GM19035 (cell line): ENCODE measurements around the gene ATG101.
A peak's percentile ranks its signal among the peaks of the same experiment; 100 is the strongest.

Source experiments
- ATAC-seq: cut with Tn5 transposase; IDR thresholded peaks from one replicate; pipeline ENCODE4 v1.9.1; 2021; ENCODE audit not compliant: unreplicated experiment

The ATG101 gene

DNA sequence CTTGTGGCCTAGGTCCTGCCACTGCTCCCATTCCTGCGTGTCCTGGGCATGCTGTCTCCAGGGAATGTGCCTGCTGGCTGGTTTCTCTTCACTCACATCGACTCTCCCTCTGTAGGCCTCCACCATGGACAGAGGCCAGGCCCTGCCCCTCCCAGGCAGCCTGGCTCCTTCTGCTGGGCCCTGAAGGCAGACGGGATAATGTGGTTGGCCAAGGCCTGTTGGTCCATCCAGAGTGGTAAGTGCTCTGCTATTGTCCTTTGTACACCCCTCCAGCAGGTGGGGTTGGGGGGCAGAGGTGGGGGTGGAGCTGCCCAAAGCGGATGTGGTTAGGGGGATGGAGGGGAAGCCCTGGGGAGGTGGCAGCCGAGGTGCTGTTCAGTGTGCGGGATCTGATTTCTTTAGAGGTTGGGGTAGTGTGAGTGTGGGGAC, 28.1 kb upstream of the ATG101 start:
- ATAC-seq = no peak

GRCh38 chr12:52042706-52043385, 26.9 kb upstream of the ATG101 start:
- no peak for ATAC-seq

DNA sequence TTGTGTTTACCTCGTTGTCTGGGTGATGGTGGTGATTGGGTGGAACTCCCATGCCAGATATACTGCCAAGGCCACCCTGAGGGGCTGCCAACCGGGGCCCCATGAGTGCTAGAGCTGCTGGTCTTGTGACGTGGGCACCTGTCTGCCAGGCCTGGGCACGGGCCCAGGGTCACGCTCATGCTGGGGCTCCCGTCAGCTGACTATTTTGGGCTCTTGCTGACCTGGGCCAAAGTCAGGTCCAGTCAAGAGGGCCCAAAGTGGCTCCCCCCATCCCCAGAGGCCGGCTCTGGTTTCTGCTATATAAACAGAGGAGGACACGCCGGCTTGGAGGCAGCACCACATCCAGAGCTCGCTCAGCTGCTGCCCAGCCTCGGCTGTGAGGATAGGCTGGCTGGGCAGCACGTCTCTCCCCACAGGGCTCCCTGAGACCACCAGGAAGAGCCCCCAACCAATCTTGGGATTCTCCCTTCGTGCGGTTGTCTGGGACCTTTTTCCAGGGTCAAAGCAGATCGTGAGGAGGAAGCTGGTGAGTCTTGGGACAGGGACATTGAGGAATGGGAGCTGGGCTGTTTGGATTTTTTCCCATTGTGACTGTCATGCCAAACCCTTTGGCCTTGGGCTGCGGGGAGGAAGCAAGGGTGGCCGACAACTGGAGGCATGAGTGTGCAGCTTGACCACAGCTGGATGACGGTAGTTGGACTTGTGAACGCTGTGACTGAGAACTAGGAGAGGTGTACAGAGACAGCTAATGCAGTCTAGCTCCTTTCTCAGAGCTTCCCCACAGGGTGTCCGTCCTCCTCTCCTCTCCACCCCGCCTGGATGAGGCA, 26.2 kb upstream of the ATG101 start:
- ATAC-seq = no peak

- ATAC-seq = no peak
Measured at GRCh38 chr12:52044292-52044983, 25.3 kb upstream of the ATG101 start.

- no peak for ATAC-seq
Measured at GRCh38 chr12:52045794-52046199, 24.0 kb upstream of the ATG101 start.

DNA sequence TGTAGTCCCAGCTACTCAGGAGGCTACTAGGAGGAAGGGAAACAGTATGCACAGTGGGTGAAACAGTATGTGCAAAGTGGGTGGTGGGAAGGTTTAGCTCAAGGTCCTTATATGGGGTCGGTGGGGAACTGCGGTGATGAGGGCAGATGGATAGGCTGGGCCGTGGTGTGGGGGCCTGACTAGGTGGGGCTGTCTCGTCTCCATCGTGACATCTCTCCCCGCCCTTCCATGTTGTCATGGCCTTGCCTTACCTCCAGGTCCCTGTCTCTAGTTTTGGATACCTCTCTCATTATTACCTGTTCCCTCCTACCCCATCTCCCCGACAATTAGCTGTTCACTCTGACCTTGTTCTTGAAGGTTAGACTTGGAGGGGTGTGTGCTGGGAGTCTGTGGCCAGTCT, 22.9 kb upstream of the ATG101 start:
- no peak for ATAC-seq

- no peak for ATAC-seq
Measured at GRCh38 chr12:52049286-52049685, 20.5 kb upstream of the ATG101 start.

- ATAC-seq = no peak
Measured at GRCh38 chr12:52049688-52050087, 20.1 kb upstream of the ATG101 start.

GRCh38 chr12:52050116-52050757, 19.5 kb upstream of the ATG101 start:
- no peak for ATAC-seq

DNA sequence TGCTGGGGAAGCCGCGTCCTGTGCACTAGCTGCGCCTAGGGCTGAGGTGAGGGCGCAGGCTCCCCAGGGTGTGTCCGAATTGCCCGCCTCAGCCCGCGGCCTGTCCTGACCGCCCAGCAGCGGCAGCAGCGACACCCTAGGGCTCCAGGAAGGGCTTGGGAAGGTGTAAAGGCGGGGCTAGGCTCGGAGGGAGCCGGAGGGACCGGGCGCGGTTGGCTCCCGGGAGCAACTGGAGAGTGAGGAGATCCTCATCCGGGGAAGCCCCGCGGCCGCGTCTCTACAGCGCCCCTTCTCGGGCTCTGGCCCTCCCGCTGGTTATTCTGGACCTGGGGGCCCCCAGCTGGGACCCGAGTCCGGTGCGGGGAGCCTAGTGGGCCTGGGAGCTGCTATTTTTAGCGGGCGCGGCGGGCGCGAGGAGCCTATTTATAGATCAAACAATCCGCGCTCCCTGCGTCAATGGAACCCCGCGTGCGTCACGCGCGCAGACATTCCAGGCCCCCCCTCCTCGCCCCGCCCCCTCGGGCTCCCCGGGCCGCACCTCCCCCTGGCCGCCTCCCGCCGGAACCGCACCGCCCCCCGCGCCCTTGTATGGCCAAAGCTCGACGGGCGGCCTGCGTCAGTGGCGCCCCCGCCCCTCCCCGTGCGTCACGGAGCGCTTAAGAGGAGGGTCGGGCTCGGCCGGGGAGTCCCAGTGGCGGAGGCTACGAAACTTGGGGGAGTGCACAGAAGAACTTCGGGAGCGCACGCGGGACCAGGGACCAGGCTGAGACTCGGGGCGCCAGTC, 18.8 kb upstream of the ATG101 start, which contains the start of gene NR4A1:
NR4A1 (plus strand) TSS at position 685 of the 784 bp plus-strand sequence. CDS start 2,887 bp downstream, outside the sequence.
- peak; percentile 83 for ATAC-seq

GRCh38 chr12:52052468-52053186, 17.2 kb upstream of the ATG101 start:
- no peak for ATAC-seq

DNA sequence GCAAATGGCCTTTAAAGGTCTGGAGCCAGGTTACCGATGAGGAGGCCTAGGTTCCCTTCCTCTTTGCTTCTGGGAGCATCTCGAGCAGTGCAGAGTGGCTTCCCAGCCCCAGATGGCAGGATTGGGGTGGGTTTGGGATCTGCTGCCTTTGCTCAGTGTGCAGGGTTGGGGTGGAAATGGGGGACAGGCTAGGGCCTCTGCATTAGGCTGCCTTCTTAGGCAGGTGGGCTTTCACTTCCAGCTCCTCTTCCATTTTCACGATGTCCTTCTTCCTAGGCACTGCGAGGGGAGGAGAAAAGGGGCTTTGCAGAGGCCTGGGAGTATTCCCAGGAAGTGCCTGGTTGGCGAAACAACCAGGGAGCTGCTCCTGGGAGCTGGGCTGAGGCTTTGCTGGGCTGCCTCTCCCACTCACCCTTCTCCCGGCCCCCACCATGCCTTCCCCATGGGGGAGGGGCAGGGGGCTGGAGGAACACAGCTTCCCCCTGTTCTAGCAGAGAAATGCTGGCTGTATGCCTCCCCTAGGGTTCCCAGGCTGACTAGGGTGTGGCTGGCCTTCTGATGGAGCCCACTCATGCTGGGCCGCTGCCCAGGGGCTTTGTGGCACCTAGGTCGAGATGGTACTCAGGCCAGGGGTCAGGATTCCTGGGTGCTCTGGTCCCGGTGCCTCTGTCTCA, 16.1 kb upstream of the ATG101 start:
- no peak for ATAC-seq

GRCh38 chr12:52054231-52054832, 15.4 kb upstream of the ATG101 start:
- no peak for ATAC-seq

GRCh38 chr12:52054833-52055730, 14.7 kb upstream of the ATG101 start:
- no peak for ATAC-seq

GRCh38 chr12:52055731-52056711, 13.8 kb upstream of the ATG101 start:
- no peak for ATAC-seq

DNA sequence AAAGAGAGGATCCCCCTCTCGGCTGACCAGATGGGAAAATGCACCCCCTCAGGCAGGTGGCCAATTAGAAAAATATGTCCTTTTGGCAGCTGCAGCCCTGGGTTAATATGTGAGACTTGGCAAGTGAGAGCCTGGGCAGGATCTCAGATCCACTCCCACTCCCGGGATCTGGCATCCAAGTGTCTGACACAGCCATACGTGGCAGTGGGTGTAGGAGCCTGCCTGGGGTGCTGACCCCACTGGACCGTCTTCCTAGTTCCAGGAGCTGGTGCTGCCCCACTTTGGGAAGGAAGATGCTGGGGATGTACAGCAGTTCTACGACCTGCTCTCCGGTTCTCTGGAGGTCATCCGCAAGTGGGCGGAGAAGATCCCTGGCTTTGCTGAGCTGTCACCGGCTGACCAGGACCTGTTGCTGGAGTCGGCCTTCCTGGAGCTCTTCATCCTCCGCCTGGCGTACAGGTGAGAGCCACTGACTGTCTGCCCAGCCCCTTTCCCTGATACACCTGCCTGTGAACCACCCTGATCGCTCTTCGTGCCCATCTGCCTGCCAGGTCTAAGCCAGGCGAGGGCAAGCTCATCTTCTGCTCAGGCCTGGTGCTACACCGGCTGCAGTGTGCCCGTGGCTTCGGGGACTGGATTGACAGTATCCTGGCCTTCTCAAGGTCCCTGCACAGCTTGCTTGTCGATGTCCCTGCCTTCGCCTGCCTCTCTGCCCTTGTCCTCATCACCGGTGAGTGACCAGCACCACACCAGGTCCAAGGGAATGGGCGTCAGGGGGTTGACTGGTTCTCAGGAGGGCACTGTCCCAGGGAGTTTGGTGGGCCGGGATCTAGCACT, 12.8 kb upstream of the ATG101 start:
- no peak for ATAC-seq
